KOPT-K1 (cell line): ENCODE results near the gene NFATC1.

Experiments used
- H3K27ac ChIP-seq: fragments of 200-600 bp; sonication (generic); 2 replicates; pipeline ENCODE4 v1.5.1; 2016; ENCODE audit warnings: antibody characterized with exemption, mild to moderate bottlenecking, low read depth, low read length; ENCODE audit not compliant: poor library complexity, severe bottlenecking
- H3K36me3 ChIP-seq: fragments of 200-600 bp; sonication (generic); 2 replicates; pipeline ENCODE4 v1.5.1; 2017; ENCODE audit warnings: antibody characterized with exemption, mild to moderate bottlenecking, low read length, moderate library complexity; ENCODE audit not compliant: insufficient read depth
- H3K9me3 ChIP-seq: fragments of 200-600 bp; sonication (generic); 2 replicates; pipeline ENCODE4 v1.5.1; 2017; ENCODE audit warnings: antibody characterized with exemption, low read length, mild to moderate bottlenecking; ENCODE audit not compliant: insufficient read depth, poor library complexity, severe bottlenecking

Gene NFATC1

GRCh38 chr18:79512461-79513380 is 117.0 kb downstream of the NFATC1 start:
- Histone ChIP-seq H3K27ac (peak overlapping the region; percentile 67), H3K36me3 (no peaks in the 10 kb centered on the region), H3K9me3 (no peaks in the 10 kb centered on the region)

GRCh38 chr18:79513381-79514081 is 117.8 kb downstream of the NFATC1 start:
- no peaks in the 10 kb centered on the region for H3K36me3 ChIP-seq
- H3K27ac ChIP-seq, result peak overlapping the region; percentile 67
- no peaks in the 10 kb centered on the region for H3K9me3 ChIP-seq

- Histone ChIP-seq H3K9me3 (no peaks in the 10 kb centered on the region), H3K36me3 (no peaks in the 10 kb centered on the region), H3K27ac (peak overlapping the region; percentile 17)
These were observed 119.6 kb downstream of the NFATC1 start for GRCh38 chr18:79515331-79515730.

GRCh38 chr18:79515944-79516351 is 120.2 kb downstream of the NFATC1 start:
- H3K36me3 ChIP-seq, result no peaks in the 10 kb centered on the region
- no peaks in the 10 kb centered on the region for H3K9me3 ChIP-seq
- peak overlapping the region; percentile 74 for H3K27ac ChIP-seq

GRCh38 chr18:79516441-79516931 is 120.8 kb downstream of the NFATC1 start:
- no peaks in the 10 kb centered on the region for H3K36me3 ChIP-seq
- H3K27ac ChIP-seq, result peak overlapping the region; percentile 74
- H3K9me3 ChIP-seq, result no peaks in the 10 kb centered on the region

- peak overlapping the region; percentile 74 for H3K27ac ChIP-seq
- no peaks in the 10 kb centered on the region for H3K36me3 ChIP-seq
- H3K9me3 ChIP-seq, result no peaks in the 10 kb centered on the region
These were observed 121.6 kb downstream of the NFATC1 start for GRCh38 chr18:79517341-79517740.

GRCh38 chr18:79518028-79518682 is 122.4 kb downstream of the NFATC1 start:
- Histone ChIP-seq H3K9me3 (no peaks in the 10 kb centered on the region), H3K36me3 (no peaks in the 10 kb centered on the region), H3K27ac (peak overlapping the region; percentile 74)

GRCh38 chr18:79518683-79519128 is 123.0 kb downstream of the NFATC1 start:
- H3K9me3 ChIP-seq, result no peaks in the 10 kb centered on the region
- peak overlapping the region; percentile 74 for H3K27ac ChIP-seq
- H3K36me3 ChIP-seq, result no peaks in the 10 kb centered on the region

- Histone ChIP-seq H3K9me3 (no peaks in the 10 kb centered on the region), H3K27ac (no peak overlapping the region), H3K36me3 (no peaks in the 10 kb centered on the region)
These were observed 124.2 kb downstream of the NFATC1 start for GRCh38 chr18:79519751-79520477.

- no peaks in the 10 kb centered on the region for H3K9me3 ChIP-seq
- H3K36me3 ChIP-seq, result no peaks in the 10 kb centered on the region
- H3K27ac ChIP-seq, result no peak overlapping the region
These were observed 125.0 kb downstream of the NFATC1 start for GRCh38 chr18:79520478-79521390.

- Histone ChIP-seq H3K27ac (peak overlapping the region; percentile 96), H3K9me3 (no peaks in the 10 kb centered on the region)
These were observed 125.9 kb downstream of the NFATC1 start for GRCh38 chr18:79521416-79522205.

GRCh38 chr18:79522451-79523205 is 126.9 kb downstream of the NFATC1 start:
- H3K9me3 ChIP-seq, result no peaks in the 10 kb centered on the region
- peak overlapping the region; percentile 96 for H3K27ac ChIP-seq
- peaks cover under 1% of the 10 kb centered on the region; the same call in 1 of the 2 replicates for H3K36me3 ChIP-seq

More at GRCh38 chr18:79521416-79522205, 125.9 kb downstream of the NFATC1 start:
- no peaks in the 10 kb centered on the region for H3K36me3 ChIP-seq
